Measurements from ENCODE around the gene DUOX1. TPM values are rescaled to one million over a fixed set of nuclear protein-coding genes. Genes with fewer than 3 reads are reported as not detected.

The DUOX1 gene
- total and polyA plus RNA-seq, 9 of the 15 experiments (the other 6 are each of a cell fraction or from before 2014, with no cell fraction given) = 0.01 to 0.22 (median 0.01) TPM; not detected in 6

DNA sequence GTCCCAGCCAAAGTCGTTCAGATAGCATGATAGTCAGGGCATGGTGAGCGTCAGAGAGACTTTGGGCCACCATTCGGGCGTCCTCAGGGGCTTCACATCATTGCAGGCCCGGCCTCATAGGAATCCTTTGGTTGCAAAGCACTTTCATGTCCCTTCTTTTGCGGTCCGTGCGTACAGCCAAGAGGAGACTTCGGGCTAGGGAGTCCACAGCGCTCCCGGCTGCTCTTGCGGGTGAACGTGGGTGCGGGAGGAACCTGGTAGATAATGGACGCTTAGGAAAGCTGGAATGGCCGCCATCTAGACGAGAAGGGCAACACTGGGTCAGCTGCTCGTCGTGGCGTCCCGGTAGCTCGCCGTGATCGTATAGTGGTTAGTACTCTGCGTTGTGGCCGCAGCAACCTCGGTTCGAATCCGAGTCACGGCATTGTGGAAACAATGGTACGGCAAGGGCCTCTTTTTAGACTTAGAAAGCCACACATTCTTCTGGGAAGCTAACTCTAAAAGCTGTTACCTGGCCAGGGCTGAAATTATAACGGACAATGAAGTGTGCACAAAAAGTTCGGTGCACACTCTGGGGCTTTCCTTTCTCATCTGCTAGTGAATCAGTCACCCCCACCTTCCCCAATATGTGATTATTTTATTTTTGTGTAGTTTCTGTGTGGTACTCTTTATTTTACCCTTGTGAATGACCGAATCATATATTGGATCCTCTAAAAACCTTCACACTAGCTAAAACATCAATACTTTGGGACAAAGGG is 71.2 kb downstream of the DUOX1 start (continued):
- TF ChIP-seq BCLAF1 (IDR thresholded peaks at IDR 0.05; ENCODE audit: borderline replicate concordance in 1 of 2, control insufficient read depth in 1 of 2, low read depth in 2 of 2, low read length in 1 of 2) (0 out of 4 replicates have a peak, but pooled peaks of 1 of the 2 experiments have one; percentile 47), SNAPC5 (CRISPR knock-in tag; IDR thresholded peaks at IDR 0.05) (no peak), RBFOX2 (IDR thresholded peaks at IDR 0.05; ENCODE audit: low read depth, low read length) (peak; percentile 49; the same call in 1 of the 2 replicates), SUPT5H (IDR thresholded peaks at IDR 0.05) (0 out of 2 replicates have a peak, but pooled peaks have one; percentile 6), OTX1 (CRISPR knock-in tag; IDR thresholded peaks at IDR 0.05) (no peak), GTF3C2 (IDR thresholded peaks at IDR 0.05; ENCODE audit: borderline replicate concordance, extremely low read depth, insufficient read length) (peak; percentile 85), GABPA (tag; conservative IDR thresholded peaks at IDR 0.05; ENCODE audit: low read depth) (no peak), CEBPB (tag; IDR thresholded peaks at IDR 0.05) (no peak), FOXP1 (CRISPR knock-in tag; IDR thresholded peaks at IDR 0.05) (peak; percentile 63; the same call in 1 of the 2 replicates), THRAP3 (IDR thresholded peaks at IDR 0.05; ENCODE audit: borderline replicate concordance) (no peak), CHCHD3 (CRISPR knock-in tag; IDR thresholded peaks at IDR 0.05) (no peak), PRDM10 (IDR thresholded peaks at IDR 0.05; ENCODE audit: partially characterized antibody) (peak; percentile 18), ZFP30 (CRISPR knock-in tag; IDR thresholded peaks at IDR 0.05; ENCODE audit: borderline replicate concordance) (no peak), ELK3 (CRISPR knock-in tag; IDR thresholded peaks at IDR 0.05) (no peak), NFIX (CRISPR knock-in tag; IDR thresholded peaks at IDR 0.05; ENCODE audit: low read depth) (no peak), HLTF (IDR thresholded peaks at IDR 0.05) (no peak)
